HG02852 (cell line): ENCODE measurements around the gene LHFPL6.

Experiments used
- ATAC-seq: cut with Tn5 transposase; IDR thresholded peaks from one replicate; pipeline ENCODE4 v1.9.1; 2021; ENCODE audit warnings: mild to moderate bottlenecking, moderate library complexity; ENCODE audit not compliant: unreplicated experiment

The LHFPL6 gene

GRCh38 chr13:39596176-39596575, 6.8 kb downstream of the LHFPL6 start:
- no peak for ATAC-seq

- no peak for ATAC-seq
Observed at GRCh38 chr13:39590466-39591036, 12.4 kb downstream of the LHFPL6 start.

- ATAC-seq = no peak
Observed at GRCh38 chr13:39588384-39588783, 14.6 kb downstream of the LHFPL6 start.

GRCh38 chr13:39587939-39588338, 15.1 kb downstream of the LHFPL6 start:
- no peak for ATAC-seq

- no peak for ATAC-seq
Observed at GRCh38 chr13:39586958-39587605, 15.9 kb downstream of the LHFPL6 start.

GRCh38 chr13:39586151-39586550, 16.8 kb downstream of the LHFPL6 start:
- ATAC-seq = no peak

GRCh38 chr13:39585219-39585618, 17.8 kb downstream of the LHFPL6 start:
- no peak for ATAC-seq

- no peak for ATAC-seq
Observed at GRCh38 chr13:39580881-39581575, 22.0 kb downstream of the LHFPL6 start.

GRCh38 chr13:39578821-39579291, 24.1 kb downstream of the LHFPL6 start:
- ATAC-seq = no peak

- ATAC-seq = no peak
Observed at GRCh38 chr13:39577838-39578491, 25.0 kb downstream of the LHFPL6 start.

- ATAC-seq = no peak
Observed at GRCh38 chr13:39577203-39577602, 25.8 kb downstream of the LHFPL6 start.

- ATAC-seq = no peak
Observed at GRCh38 chr13:39575641-39576238, 27.3 kb downstream of the LHFPL6 start.

GRCh38 chr13:39571502-39572092, 31.4 kb downstream of the LHFPL6 start:
- no peak for ATAC-seq

- no peak for ATAC-seq
Observed at GRCh38 chr13:39567569-39567968, 35.4 kb downstream of the LHFPL6 start.

GRCh38 chr13:39566216-39566869, 36.6 kb downstream of the LHFPL6 start:
- no peak for ATAC-seq

- ATAC-seq = no peak
Observed at GRCh38 chr13:39565036-39565949, 37.7 kb downstream of the LHFPL6 start.

- no peak for ATAC-seq
Observed at GRCh38 chr13:39563470-39563735, 39.6 kb downstream of the LHFPL6 start.

- no peak for ATAC-seq
Observed at GRCh38 chr13:39561971-39562370, 41.0 kb downstream of the LHFPL6 start.

GRCh38 chr13:39559847-39560246, 43.1 kb downstream of the LHFPL6 start:
- no peak for ATAC-seq
